OCI-LY7 (cell line): Measurements from ENCODE around the gene GRHL1. TPM values are rescaled to one million over a fixed set of nuclear protein-coding genes. Genes with fewer than 3 reads are reported as not detected.

ENCODE experiments used
- BruUV-seq: library from RNA; stranded (reverse); fragments of 400-500 nt; replicated peaks from 2 replicates; lab custom pipeline; 2021; lab: Mats Ljungman, UMichigan
- CTCF ChIA-PET: fragments of 300-600 bp; sonication (Branson Sonifier 250); formaldehyde crosslinking; loops from one replicate; lab custom pipeline; 2022; ENCODE audit warnings: antibody characterized with exemption; ENCODE audit not compliant: unreplicated experiment; lab: Charles Lee
- POLR2A ChIA-PET: fragments of 300-600 bp; sonication (Branson Sonifier 250); formaldehyde crosslinking; loops from one replicate; lab custom pipeline; 2022; ENCODE audit warnings: antibody characterized with exemption; lab: Charles Lee
- DNase-seq: peaks from one replicate; pipeline ENCODE4 v3.0.0-alpha.2; 2015; ENCODE audit warnings: low spot score
- H2AFZ ChIP-seq: fragments of 200-600 bp; sonication (generic), shearing (Covaris generic); 2 replicates; pipeline ENCODE4 v1.6.1; 2014; ENCODE audit warnings: mild to moderate bottlenecking, antibody characterized with exemption, low read length, moderate library complexity
- H3K27ac ChIP-seq: fragments of 200-600 bp; sonication (generic); 2 replicates; pipeline ENCODE4 v1.5.1; 2014; ENCODE audit warnings: mixed run types, low read depth, mild to moderate bottlenecking, moderate library complexity, low read length, inconsistent platforms; ENCODE audit not compliant: poor library complexity, severe bottlenecking
- H3K36me3 ChIP-seq: fragments of 200-600 bp; sonication (generic); 2 replicates; pipeline ENCODE4 v1.6.1; 2014; ENCODE audit warnings: mild to moderate bottlenecking, antibody characterized with exemption, low read length, moderate library complexity, mixed read lengths; ENCODE audit not compliant: insufficient read depth
- H3K4me1 ChIP-seq: fragments of 200-600 bp; sonication (generic); 2 replicates; pipeline ENCODE4 v1.5.1; 2014; ENCODE audit warnings: mild to moderate bottlenecking, low read length; ENCODE audit not compliant: insufficient read depth, poor library complexity, severe bottlenecking
- H3K4me2 ChIP-seq: fragments of 200-600 bp; sonication (generic); 2 replicates; pipeline ENCODE4 v1.6.1; 2014; ENCODE audit warnings: mild to moderate bottlenecking, low read length
- H3K4me3 ChIP-seq: fragments of 200-600 bp; sonication (generic); 2 replicates; pipeline ENCODE4 v1.5.1; 2014; ENCODE audit warnings: mild to moderate bottlenecking, low read depth, low read length; ENCODE audit not compliant: poor library complexity, severe bottlenecking
- H3K79me2 ChIP-seq: fragments of 200-600 bp; sonication (generic); 2 replicates; pipeline ENCODE4 v1.6.1; 2016; ENCODE audit warnings: low read depth, mild to moderate bottlenecking, low read length, moderate library complexity, mixed read lengths; ENCODE audit not compliant: insufficient read depth
- H3K9me2 ChIP-seq: fragments of 200-600 bp; sonication (generic); 2 replicates; pipeline ENCODE4 v1.6.1; 2016; ENCODE audit warnings: mild to moderate bottlenecking, low read length, mixed read lengths; ENCODE audit not compliant: insufficient read depth
- H3K9me3 ChIP-seq: fragments of 200-600 bp; sonication (generic); 2 replicates; pipeline ENCODE4 v1.6.1; 2014; ENCODE audit warnings: mild to moderate bottlenecking, mixed run types, low read length, mixed read lengths
- H4K20me1 ChIP-seq: fragments of 200-600 bp; sonication (generic); 2 replicates; pipeline ENCODE4 v1.6.1; 2014; ENCODE audit warnings: mild to moderate bottlenecking, antibody characterized with exemption, low read length, moderate library complexity, mixed read lengths; ENCODE audit not compliant: insufficient read depth
- CTCF ChIP-seq: fragments of 200-600 bp; sonication (generic); conservative IDR thresholded peaks from 2 replicates; pipeline ENCODE4 v1.5.1; 2014; ENCODE audit warnings: mild to moderate bottlenecking, antibody characterized with exemption, low read length, moderate library complexity, mixed read lengths
- EZH2phosphoT487 ChIP-seq: fragments of 200-600 bp; sonication (generic); IDR thresholded peaks from 2 replicates; pipeline ENCODE4 v1.6.1; 2018; ENCODE audit warnings: low read depth, borderline replicate concordance, mild to moderate bottlenecking, mixed run types, antibody characterized with exemption, low read length, moderate library complexity, mixed read lengths
- intact Hi-C: fragments of 100-400 bp; cut with micrococcal nuclease; formaldehyde crosslinking; loops from one replicate; pipeline ENCODE4 v1.10.0; 2022; ENCODE audit not compliant: unreplicated experiment
- total RNA-seq, 2 experiments: library from RNA; depleted of rRNA in 1 of 2; stranded (reverse); fragments of >200 nt in 1 of 2; shearing (Covaris generic) in 1 of 2; gene quantifications; 2 replicates each; pipeline ENCODE4 v1.2.3, GENCODE V29; 2014 to 2022

Gene GRHL1
- total RNA-seq, 2 experiments from 2014 or later: 0.19 to 2.5 TPM

GRCh38 chr2:9945596-9945995 lies 5.9 kb upstream of the GRHL1 start:
- Histone ChIP-seq H4K20me1 (no peaks in the 10 kb centered on the region), H3K79me2 (no peaks in the 10 kb centered on the region), H3K9me2 (no peaks in the 10 kb centered on the region), H3K4me2 (no peak overlapping the region), H3K36me3 (no peaks in the 10 kb centered on the region), H3K27ac (no peak overlapping the region), H3K4me1 (no peaks in the 10 kb centered on the region), H3K4me3 (no peak overlapping the region), H3K9me3 (no peaks in the 10 kb centered on the region), H2AFZ (no peak overlapping the region)
- DNase-seq: no peak
- intact Hi-C loops: no loop called here
- CTCF ChIA-PET: no interaction called here
- BruUV-seq: no TSS peak
- TF ChIP-seq CTCF: no peak
- TF ChIP-seq EZH2phosphoT487: no peak
- POLR2A ChIA-PET: interaction anchor here (1.0 kb wide), 1 partner anchor 39 kb away, joined by 4 read pairs; no protein-coding TSS in a partner anchor

- H3K27ac ChIP-seq: no peak overlapping the region
- no peaks in the 10 kb centered on the region for H3K4me1 ChIP-seq
- POLR2A ChIA-PET: no interaction called here
- CTCF ChIA-PET: no interaction called here
- no peak overlapping the region for H2AFZ ChIP-seq
- no peak overlapping the region for H3K4me3 ChIP-seq
- no peak for DNase-seq
- no peaks in the 10 kb centered on the region for H4K20me1 ChIP-seq
- intact Hi-C loops: no loop called here
- H3K36me3 ChIP-seq: no peaks in the 10 kb centered on the region
- H3K9me3 ChIP-seq: no peaks in the 10 kb centered on the region
- no TSS peak for BruUV-seq
- no peak for TF ChIP-seq CTCF
- no peak for TF ChIP-seq EZH2phosphoT487
- no peaks in the 10 kb centered on the region for H3K9me2 ChIP-seq
- no peaks in the 10 kb centered on the region for H3K79me2 ChIP-seq
- H3K4me2 ChIP-seq: no peak overlapping the region
Measured at GRCh38 chr2:9946076-9946475, 5.4 kb upstream of the GRHL1 start.

GRCh38 chr2:9946818-9947217 lies 4.7 kb upstream of the GRHL1 start:
- ChIA-PET POLR2A (no interaction called here), CTCF (no interaction called here)
- intact Hi-C loops: no loop called here
- no peak overlapping the region for H3K4me3 ChIP-seq
- H3K4me1 ChIP-seq: no peaks in the 10 kb centered on the region
- H3K9me2 ChIP-seq: no peaks in the 10 kb centered on the region
- DNase-seq: no peak
- no TSS peak for BruUV-seq
- H3K27ac ChIP-seq: no peak overlapping the region
- H3K36me3 ChIP-seq: no peaks in the 10 kb centered on the region
- no peak overlapping the region for H3K4me2 ChIP-seq
- H3K79me2 ChIP-seq: no peaks in the 10 kb centered on the region
- H2AFZ ChIP-seq: no peak overlapping the region
- no peaks in the 10 kb centered on the region for H3K9me3 ChIP-seq
- TF ChIP-seq CTCF (no peak), EZH2phosphoT487 (no peak)
- H4K20me1 ChIP-seq: no peaks in the 10 kb centered on the region
